HCT116 (cell line): Measurements from ENCODE around the gene ASB17. TPM values are rescaled to one million over a fixed set of nuclear protein-coding genes. Genes with fewer than 3 reads are reported as not detected.

ENCODE experiments used
- ATAC-seq: fragments of 200-7000 bp; cut with Tn5 transposase; 2 replicates; pipeline ENCODE4 v1.9.1; 2020; ENCODE audit warnings: mild to moderate bottlenecking, moderate library complexity
- BruUV-seq: library from RNA; stranded (reverse); fragments of 400-500 nt; replicated peaks from 2 replicates; lab custom pipeline; 2021; lab: Mats Ljungman, UMichigan
- CTCF ChIA-PET: fragments of 300-600 bp; sonication (Branson Sonifier 250); formaldehyde crosslinking; loops from one replicate; lab custom pipeline; 2021; ENCODE audit warnings: antibody characterized with exemption; lab: Charles Lee
- POLR2A ChIA-PET: fragments of 300-600, 350-600 bp; sonication (Branson Sonifier 250); formaldehyde crosslinking; loops from one replicate; lab custom pipeline; 2021; ENCODE audit warnings: antibody characterized with exemption; lab: Charles Lee
- RAD21 ChIA-PET, 2 experiments: fragments of 300-600 bp; sonication (Branson Sonifier 250); formaldehyde crosslinking; loops; one replicate each; lab custom pipeline; 2023; ENCODE audit warnings: low total read pairs in 2 of 2; ENCODE audit not compliant: uncharacterized antibody in 2 of 2, unreplicated experiment in 2 of 2, low non-redundant PET in 1 of 2; lab: Charles Lee
- DNase-seq: peaks from one replicate; pipeline ENCODE4 v3.0.0-alpha.2; 2010; ENCODE audit warnings: low read depth, low spot score
- H2AFZ ChIP-seq: fragments of 200-600 bp; shearing (Covaris generic), sonication (generic); 2 replicates; pipeline ENCODE4 v1.6.1; 2017; ENCODE audit warnings: low read depth, mixed run types, mixed read lengths, antibody characterized with exemption, low read length; ENCODE audit not compliant: poor library complexity, severe bottlenecking
- H3K27ac ChIP-seq: 2 replicates; pipeline ENCODE4 v1.5.1; 2012; ENCODE audit warnings: low read depth, low read length
- H3K27me3 ChIP-seq: fragments of 200-600 bp; sonication (generic); 2 replicates; pipeline ENCODE4 v1.6.1; 2016; ENCODE audit warnings: mixed run types, low read length, mixed read lengths; ENCODE audit not compliant: insufficient read depth
- H3K36me3 ChIP-seq, 2 experiments: fragments of 200-500 bp in 1 of 2; fragments of 200-600 bp in 1 of 2; sonication (Bioruptor generic) in 1 of 2; sonication (generic) in 1 of 2; 2 replicates each; pipeline versions ENCODE4 v1.5.1 to v1.6.1; 2014 to 2016; ENCODE audit warnings: low read length in 2 of 2, inconsistent platforms in 1 of 2, mixed read lengths in 1 of 2, mixed run types in 1 of 2; ENCODE audit not compliant: insufficient read depth in 2 of 2, control insufficient read depth in 1 of 2
- H3K4me1 ChIP-seq, 2 experiments: fragments of 200-600 bp in 1 of 2; sonication (generic) in 1 of 2; 2 replicates each; pipeline versions ENCODE4 v1.5.1 to v1.6.1; 2012 to 2017; ENCODE audit warnings: low read length in 2 of 2, inconsistent platforms in 1 of 2, mild to moderate bottlenecking in 1 of 2, mixed read lengths in 1 of 2, mixed run types in 1 of 2, moderate library complexity in 1 of 2; ENCODE audit not compliant: insufficient read depth in 2 of 2, control insufficient read depth in 1 of 2
- H3K4me2 ChIP-seq: fragments of 200-600 bp; sonication (generic); 2 replicates; pipeline ENCODE4 v1.6.1; 2017; ENCODE audit warnings: mixed run types, low read length, mixed read lengths
- H3K4me3 ChIP-seq, 2 experiments: fragments of 200-600 bp in 1 of 2; sonication (generic) in 1 of 2; replicated peaks in 1 of 2; 2 replicates each; pipeline ENCODE4 v1.5.1; 2011 to 2016; ENCODE audit warnings: low read length in 2 of 2, control low read depth in 1 of 2, low read depth in 1 of 2, mild to moderate bottlenecking in 1 of 2, mixed read lengths in 1 of 2, mixed run types in 1 of 2
- H3K79me2 ChIP-seq: fragments of 200-600 bp; sonication (generic); 2 replicates; pipeline ENCODE4 v1.6.1; 2017; ENCODE audit warnings: mild to moderate bottlenecking, mixed run types, low read length, moderate library complexity, mixed read lengths; ENCODE audit not compliant: insufficient read depth
- H3K9ac ChIP-seq: fragments of 200-600 bp; sonication (generic); 2 replicates; pipeline ENCODE4 v1.6.1; 2016; ENCODE audit warnings: low read length, mixed read lengths
- H3K9me2 ChIP-seq: fragments of 200-600 bp; sonication (generic), shearing (Covaris generic); 2 replicates; pipeline ENCODE4 v1.6.1; 2017; ENCODE audit warnings: mixed run types, mild to moderate bottlenecking, moderate library complexity; ENCODE audit not compliant: insufficient read depth
- H3K9me3 ChIP-seq, 2 experiments: fragments of 200-500 bp in 1 of 2; fragments of 200-600 bp in 1 of 2; sonication (Bioruptor generic) in 1 of 2; sonication (generic) in 1 of 2; 2 replicates each; pipeline ENCODE4 v1.6.1; 2014 to 2017; ENCODE audit warnings: low read length in 2 of 2, mixed read lengths in 2 of 2, inconsistent platforms in 1 of 2, low read depth in 1 of 2, mild to moderate bottlenecking in 1 of 2, mixed run types in 1 of 2, moderate library complexity in 1 of 2; ENCODE audit not compliant: control insufficient read depth in 1 of 2, insufficient read depth in 1 of 2
- H4K20me1 ChIP-seq: fragments of 200-600 bp; sonication (generic), shearing (Covaris generic); 2 replicates; pipeline ENCODE4 v1.6.1; 2017; ENCODE audit warnings: mixed run types, mild to moderate bottlenecking, moderate library complexity; ENCODE audit not compliant: insufficient read depth
- ATF3 ChIP-seq: IDR thresholded peaks from 2 replicates; pipeline ENCODE4 v1.6.1; 2012
- EZH2 ChIP-seq: fragments of 200-600 bp; sonication (generic); IDR thresholded peaks from 2 replicates; pipeline ENCODE4 v1.6.1; 2017; ENCODE audit warnings: antibody characterized with exemption, mixed run types
- EZH2phosphoT487 ChIP-seq: fragments of 200-600 bp; IDR thresholded peaks from 2 replicates; pipeline ENCODE4 v1.6.1; 2018; ENCODE audit warnings: antibody characterized with exemption, borderline replicate concordance
- MAX ChIP-seq: IDR thresholded peaks from 2 replicates; pipeline ENCODE4 v1.6.1; 2012
- POLR2AphosphoS5 ChIP-seq: IDR thresholded peaks from 2 replicates; pipeline ENCODE4 v1.6.1; 2011; ENCODE audit warnings: mild to moderate bottlenecking, low read depth, low read length, moderate library complexity
- RAD21 ChIP-seq: IDR thresholded peaks from 2 replicates; pipeline ENCODE4 v1.6.1; 2012; ENCODE audit warnings: low read depth, mild to moderate bottlenecking
- REST ChIP-seq: IDR thresholded peaks from 2 replicates; pipeline ENCODE4 v1.6.1; 2012; ENCODE audit warnings: low read depth
- ZNF274 ChIP-seq: fragments of 200-500 bp; sonication (Bioruptor generic); IDR thresholded peaks from 2 replicates; pipeline ENCODE4 v1.6.1; 2014; ENCODE audit warnings: mild to moderate bottlenecking, low read depth, low read length, inconsistent platforms
- intact Hi-C: fragments of 100-400 bp; cut with micrococcal nuclease; formaldehyde crosslinking; loops from 2 replicates; pipeline ENCODE4 v1.10.0; 2022
- total RNA-seq: library from RNA; stranded (reverse); gene quantifications from one replicate; pipeline ENCODE4 v1.2.1, GENCODE V29; 2021; ENCODE audit not compliant: unreplicated experiment

Gene ASB17
- total RNA-seq, 1 experiment from 2014 or later: not detected

- TF ChIP-seq MAX: no peak
- no peak for TF ChIP-seq ZNF274
- no peak for TF ChIP-seq REST
- no peak for TF ChIP-seq EZH2phosphoT487
- TF ChIP-seq EZH2: no peak
- TF ChIP-seq ATF3: no peak
- no peak for TF ChIP-seq RAD21
- TF ChIP-seq POLR2AphosphoS5: no peak
- Histone ChIP-seq H3K36me3 (no peaks in the 10 kb centered on the region), H3K27me3 (no peaks in the 10 kb centered on the region), H3K4me3 (no peak overlapping the region), H4K20me1 (no peaks in the 10 kb centered on the region), H2AFZ (no peak overlapping the region), H3K4me2 (no peak overlapping the region), H3K9me3 (no peaks in the 10 kb centered on the region), H3K27ac (no peak overlapping the region), H3K4me1 (no peaks in the 10 kb centered on the region), H3K9ac (no peak overlapping the region), H3K9me2 (no peaks in the 10 kb centered on the region), H3K79me2 (no peaks in the 10 kb centered on the region)
- ATAC-seq (no peak), DNase-seq (no peak)
- RAD21 ChIA-PET: no interaction called here
- intact Hi-C loops: no loop called here
- no TSS peak for BruUV-seq
- CTCF ChIA-PET: no interaction called here
- POLR2A ChIA-PET: no interaction called here
Measured at GRCh38 chr1:75970631-75971030, 38.4 kb upstream of the ASB17 start.
